ENCODE data around the gene SCN5A. TPM values are rescaled to one million over a fixed set of nuclear protein-coding genes. Genes with fewer than 3 reads are reported as not detected.

The SCN5A gene
- total RNA-seq, 2 donors from 2014 or later: 115 to 191 TPM

DNA sequence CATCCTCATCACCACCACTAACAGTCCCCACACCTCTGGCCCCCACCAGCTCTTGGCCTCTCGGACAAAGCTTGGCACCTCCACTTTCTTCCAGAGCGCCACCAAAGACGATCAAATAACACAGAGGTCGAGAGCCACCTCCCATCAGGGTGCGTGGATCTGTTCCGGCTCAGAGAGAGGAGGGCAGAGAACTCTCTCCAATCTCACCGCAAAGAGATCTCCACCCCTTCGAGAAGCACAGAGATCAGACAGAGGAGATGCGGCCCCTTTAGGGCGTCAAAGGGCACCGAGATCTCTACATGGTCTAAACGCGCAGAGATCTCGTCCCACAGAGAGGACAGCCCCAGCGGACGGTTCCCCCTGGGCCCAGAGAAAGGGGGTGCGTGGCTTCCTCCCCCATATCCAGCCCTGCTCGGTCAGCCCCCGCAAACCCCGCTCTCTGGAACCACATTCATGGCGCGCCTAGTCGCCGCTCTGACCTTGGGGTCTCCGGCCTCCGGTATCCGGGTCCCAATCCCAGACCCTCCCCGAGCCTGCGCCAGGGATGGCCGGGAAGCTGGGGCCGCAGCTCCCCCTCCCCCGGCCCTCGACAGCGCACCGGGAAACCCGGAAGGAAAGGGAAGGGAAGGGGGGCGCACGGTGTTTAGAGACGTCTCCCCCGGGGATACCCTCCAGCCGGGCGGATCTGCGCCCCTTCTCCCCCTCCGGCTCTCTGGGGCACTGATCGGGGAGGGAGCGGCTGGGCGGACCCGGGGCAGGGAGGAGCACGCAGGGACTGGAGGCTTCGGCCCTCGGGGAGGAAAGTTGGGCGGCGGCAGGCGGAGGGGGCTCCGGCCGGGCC is 608 bp downstream of the SCN5A start:
- DNase-seq (no peak), ATAC-seq (peak; percentile 2 to 14)
- intact Hi-C loops (cut with DNase I): loop anchor here (1.0 to 5.0 kb wide), 3 partner anchors 34 to 127 kb away; no protein-coding TSS in a partner anchor

DNA sequence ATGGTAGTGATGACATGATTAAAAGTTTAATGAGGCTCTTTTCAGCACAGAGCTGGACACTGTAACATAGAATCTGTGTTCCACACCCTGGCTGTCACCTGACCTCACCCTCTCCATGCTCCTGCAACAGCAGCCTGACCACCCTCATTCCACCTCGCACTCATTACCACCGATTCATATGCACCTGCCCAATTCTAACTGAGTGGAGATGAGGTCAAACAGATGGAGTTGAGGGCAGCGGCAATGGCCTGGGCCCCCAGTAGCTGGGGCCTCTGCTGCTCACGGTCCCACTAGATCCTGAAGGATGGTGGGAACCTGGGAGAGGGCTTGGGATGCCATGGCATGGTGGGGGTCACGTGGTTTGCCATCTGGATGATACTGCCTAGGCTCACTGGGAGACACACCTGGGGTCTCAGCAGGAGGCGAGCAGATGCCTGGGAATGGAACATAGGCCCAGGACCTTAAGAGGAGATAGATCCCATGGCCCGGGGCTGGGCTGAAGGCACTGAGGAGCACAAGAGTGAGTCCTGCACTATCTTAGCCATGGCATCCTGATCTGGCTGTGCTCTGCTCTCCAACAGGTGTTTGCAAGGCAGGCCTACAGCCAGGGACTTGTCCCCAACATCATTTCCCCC is 1.3 kb downstream of the SCN5A start:
- no peak for DNase-seq
- no peak for ATAC-seq
- intact Hi-C loops (cut with DNase I): loop anchor here (1.0 to 5.0 kb wide), 3 partner anchors 33 to 126 kb away; no protein-coding TSS in a partner anchor

DNA sequence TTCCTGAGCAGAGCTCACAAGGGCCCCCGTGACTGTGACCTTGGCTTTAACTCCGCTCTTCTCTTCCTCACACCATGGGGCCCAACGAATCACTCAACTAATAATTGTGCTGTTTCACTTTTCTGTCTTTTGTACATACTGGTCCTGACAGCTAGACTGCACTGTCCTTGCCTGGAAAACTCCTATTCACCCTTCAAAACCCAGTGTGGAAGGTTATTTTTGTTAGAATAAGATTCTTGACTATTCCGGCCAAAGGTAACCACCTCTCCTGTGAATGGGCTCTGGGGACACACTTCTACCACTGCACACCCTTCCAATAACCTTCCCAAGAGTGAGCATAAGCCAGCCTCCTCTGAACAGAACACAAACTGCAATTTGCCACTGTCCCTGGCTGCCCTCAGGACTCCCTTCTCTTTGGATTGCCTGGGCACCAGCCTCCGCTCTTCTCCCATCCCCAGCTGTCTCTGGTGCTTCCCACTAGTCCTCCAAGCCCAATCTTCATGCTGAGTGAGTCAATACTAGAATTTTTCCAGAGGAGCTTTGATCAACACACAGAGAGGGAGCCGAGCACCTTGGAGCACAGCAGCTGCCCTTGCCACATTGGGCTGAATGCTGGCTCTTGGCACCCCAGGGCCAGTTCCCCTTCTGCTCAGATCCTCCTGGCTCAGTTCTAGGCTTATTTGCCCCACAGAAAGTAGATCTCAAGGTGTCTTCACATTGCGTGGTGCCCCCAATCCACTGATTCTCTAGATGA is 2.1 kb downstream of the SCN5A start:
- DNase-seq (no peak), ATAC-seq (no peak)
- intact Hi-C loops (cut with DNase I): loop anchor here (5.0 kb wide), 2 partner anchors 65 to 125 kb away; no protein-coding TSS in a partner anchor

DNA sequence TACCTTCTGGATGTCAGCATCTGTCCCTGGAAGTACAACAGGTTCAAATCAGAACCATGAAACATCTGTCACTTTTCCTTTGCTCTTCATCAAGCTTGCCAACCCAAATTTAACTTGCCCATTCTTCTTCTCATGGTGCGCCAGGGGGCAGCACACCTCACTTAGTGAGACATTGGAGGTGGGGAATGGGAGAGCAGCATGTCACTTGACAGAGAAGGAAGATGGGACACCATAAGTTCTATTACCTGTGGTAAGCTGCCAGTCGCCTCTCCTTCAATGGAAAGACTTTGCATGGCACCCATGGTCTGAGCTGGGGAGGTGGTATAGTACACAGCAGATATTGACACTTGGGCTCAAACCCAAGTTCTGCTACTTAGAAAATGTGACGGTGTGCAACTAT is 2.9 kb downstream of the SCN5A start:
- ATAC-seq (no peak), DNase-seq (no peak)
- intact Hi-C loops (cut with DNase I): loop anchor here (5.0 kb wide), 2 partner anchors 64 to 124 kb away; no protein-coding TSS in a partner anchor

DNA sequence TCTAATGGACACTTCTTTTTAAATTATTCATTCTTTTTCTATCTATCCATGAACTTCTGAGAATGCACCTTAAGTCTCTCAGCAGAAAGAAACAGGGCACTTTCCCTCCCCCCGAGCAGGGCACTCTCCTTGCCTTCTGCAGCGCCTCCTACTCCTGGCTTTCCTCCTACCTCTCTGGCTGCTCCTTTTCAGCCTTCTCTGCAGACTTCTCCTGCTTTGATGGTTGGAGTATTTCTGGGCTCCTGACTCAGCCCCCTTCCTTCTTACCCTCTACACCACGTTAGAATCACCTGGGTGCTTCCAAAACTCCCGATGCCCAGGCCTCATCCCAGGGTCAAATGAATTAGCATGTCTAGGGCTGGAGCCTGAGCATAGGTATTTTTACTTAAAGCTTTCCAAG is 3.4 kb downstream of the SCN5A start:
- no peak for ATAC-seq
- DNase-seq: no peak
- intact Hi-C loops (cut with DNase I): loop anchor here (5.0 kb wide), 2 partner anchors 64 to 124 kb away; no protein-coding TSS in a partner anchor

DNA sequence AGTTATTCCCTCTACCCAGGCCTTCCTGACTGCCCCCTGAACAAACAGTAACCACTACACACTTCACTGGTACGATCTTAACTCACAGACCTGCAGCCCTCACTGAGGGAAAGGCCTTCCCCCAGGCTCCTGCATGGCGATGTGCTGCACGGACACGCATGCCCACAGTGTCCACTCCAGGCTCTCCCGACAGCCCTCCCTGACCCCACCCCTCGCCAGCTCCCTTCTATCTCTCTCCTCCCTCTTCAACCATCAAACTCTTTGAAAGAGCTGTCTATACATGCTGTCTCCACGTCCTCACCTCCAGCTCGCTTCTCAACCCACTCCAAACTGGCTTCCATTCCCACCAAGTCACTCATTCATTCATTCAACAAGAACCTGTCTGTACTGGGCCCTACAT is 3.9 kb downstream of the SCN5A start:
- intact Hi-C loops (cut with DNase I): loop anchor here (5.0 kb wide), 2 partner anchors 63 to 123 kb away; no protein-coding TSS in a partner anchor
- ATAC-seq (peak; percentile 17 to 27), DNase-seq (no peak)

DNA sequence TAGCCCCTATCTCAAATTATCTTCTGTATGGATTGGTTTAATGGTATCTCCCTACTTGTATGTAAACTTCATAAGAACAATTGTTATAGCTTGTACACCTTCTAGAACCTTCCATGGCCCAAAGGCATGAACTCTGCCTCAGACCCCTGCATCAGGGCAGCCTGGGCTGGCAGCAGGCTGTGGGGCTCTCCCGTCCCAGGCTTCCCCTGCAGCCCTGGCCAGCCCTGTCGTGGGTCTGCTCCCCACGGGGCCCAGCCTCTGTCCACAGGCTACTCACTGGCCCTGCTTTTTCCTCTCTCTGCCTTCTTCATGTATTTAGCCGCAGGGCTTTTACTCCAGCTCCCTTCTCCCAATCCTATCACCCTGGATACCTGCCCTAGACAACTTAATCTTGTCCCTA is 4.4 kb downstream of the SCN5A start:
- DNase-seq (no peak), ATAC-seq (no peak)
- intact Hi-C loops (cut with DNase I): loop anchor here (5.0 kb wide), 2 partner anchors 63 to 123 kb away; no protein-coding TSS in a partner anchor

DNA sequence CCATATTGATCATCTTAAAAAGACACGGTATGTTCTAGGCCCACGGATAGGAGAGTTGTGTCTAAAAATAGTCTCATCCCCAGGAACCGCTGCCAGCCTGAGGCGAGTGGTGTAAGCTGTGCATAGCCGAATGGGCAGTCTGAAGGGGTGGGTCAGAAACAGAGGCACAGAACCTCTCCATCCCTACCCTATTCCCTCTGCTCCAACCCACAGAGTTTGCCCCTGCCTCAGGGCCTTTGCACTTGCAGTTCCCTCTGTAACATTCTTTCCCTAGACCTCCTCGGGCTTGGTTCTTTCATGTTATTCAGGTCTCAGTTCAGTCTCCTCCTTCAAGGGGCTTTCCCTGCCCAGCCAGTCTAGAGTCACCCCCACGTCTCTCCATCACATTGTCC is 4.8 kb downstream of the SCN5A start:
- intact Hi-C loops (cut with DNase I): loop anchor here (5.0 kb wide), 2 partner anchors 62 to 122 kb away; no protein-coding TSS in a partner anchor
- DNase-seq: no peak
- peak; percentile 36 to 49 for ATAC-seq

DNA sequence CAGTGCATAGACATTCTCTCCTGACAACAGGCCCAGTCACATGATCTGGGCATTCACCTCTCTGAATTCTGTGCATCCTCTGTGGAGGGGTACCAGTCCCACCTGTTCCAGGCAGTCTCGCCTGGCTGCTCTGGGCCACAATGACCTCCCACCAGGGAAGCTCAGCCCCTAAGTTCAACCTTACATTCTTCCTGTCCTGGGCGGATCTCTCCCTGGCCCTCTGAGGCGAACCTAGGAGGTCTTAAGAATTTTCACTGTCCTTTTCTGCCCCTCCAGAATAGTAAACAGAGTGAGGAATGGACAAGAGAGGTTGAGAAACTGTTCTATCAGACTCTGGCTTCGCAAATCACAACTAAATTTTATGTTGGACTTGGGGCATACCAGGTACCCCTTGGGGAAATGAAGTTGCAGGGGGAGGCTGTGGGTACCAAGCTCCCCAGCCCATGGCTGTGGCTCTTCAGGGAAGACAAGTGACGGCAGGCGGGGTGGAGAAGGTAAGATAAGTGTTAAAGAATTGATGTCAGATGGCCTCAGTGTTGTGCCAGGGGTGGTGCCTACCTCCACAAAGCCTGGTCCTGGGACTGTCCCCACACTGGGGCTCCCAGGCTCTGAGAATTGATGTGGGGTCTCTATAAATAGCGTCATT is 5.3 kb downstream of the SCN5A start:
- intact Hi-C loops (cut with DNase I): no loop called here
- ATAC-seq (peak in 1 of 2 donors; percentile 3), DNase-seq (no peak)

DNA sequence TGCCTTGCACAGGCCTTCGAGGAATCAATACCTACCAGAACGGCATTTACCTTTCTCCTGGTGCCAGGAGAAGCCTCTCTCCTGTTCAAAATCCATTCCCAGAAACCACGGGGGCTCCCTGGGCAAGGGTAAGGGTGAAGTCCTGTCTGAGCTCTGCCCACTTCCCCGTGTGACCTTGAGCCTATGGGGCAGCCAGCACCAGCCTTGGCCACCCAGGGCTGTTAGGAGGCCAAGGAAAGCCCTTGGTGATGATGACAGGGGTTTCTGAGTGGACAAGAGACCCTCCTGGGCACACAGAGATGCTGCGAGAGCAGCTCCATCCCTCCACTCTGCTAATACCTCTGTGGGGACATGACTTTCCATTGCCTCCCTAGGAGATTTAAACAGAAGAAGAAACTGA is 5.9 kb downstream of the SCN5A start:
- intact Hi-C loops (cut with DNase I): no loop called here

DNA sequence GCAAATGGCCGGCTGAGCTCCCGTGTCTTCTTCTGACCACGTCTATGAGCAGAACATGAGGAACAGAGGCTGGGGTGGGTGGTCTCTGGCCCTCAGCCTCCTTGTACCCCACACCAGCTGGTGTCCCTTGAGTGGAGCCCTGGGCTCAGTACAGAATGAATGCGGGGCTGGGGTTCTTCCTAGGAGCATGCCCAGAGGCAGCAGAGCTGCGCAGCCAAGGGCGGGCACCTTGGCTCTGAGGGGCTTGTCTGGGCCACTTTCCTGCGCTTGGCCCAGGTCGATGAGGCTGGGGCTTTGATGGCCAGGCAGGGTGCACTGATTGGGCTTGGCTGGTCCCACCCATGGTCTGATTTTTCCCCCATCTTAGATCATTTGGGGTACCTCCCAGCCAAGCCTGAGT is 6.4 kb downstream of the SCN5A start:
- intact Hi-C loops (cut with DNase I): no loop called here
- DNase-seq (no peak), ATAC-seq (no peak)

More for the DNA sequence above, 5.9 kb downstream of the SCN5A start:
- DNase-seq (no peak), ATAC-seq (no peak)

DNA sequence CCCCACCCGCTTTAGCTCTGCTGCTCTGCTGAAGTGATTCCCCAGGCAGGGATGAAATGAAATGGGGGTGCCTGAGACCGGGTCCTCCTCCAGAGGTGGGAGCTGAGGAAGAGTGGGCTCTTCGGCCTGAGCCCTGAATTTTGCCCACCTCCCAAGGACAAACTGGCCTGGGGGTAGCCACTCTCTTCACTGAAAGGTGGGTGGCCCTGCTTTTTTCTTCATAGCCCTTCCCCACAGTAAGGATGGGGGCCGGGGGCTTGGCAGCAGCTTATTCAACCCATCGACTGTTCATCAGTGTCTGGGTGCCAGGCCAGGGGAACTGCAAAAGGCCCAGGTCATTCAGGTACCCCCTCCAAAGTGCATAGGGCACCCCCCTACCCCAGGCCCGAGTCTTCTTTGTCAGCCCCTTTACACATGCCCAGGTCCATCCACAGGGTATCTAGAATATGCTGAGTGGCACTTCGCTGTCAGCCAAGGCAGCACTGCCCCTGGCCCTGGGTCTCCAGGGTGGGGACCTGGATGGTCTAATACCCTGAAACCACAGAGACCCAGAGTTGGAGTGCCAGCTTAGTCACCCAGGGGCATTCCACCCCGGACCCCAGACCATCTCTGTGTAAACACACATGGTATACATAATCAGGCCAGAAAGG is 7.9 kb downstream of the SCN5A start:
- intact Hi-C loops (cut with DNase I): no loop called here
- ATAC-seq (no peak), DNase-seq (no peak)

DNA sequence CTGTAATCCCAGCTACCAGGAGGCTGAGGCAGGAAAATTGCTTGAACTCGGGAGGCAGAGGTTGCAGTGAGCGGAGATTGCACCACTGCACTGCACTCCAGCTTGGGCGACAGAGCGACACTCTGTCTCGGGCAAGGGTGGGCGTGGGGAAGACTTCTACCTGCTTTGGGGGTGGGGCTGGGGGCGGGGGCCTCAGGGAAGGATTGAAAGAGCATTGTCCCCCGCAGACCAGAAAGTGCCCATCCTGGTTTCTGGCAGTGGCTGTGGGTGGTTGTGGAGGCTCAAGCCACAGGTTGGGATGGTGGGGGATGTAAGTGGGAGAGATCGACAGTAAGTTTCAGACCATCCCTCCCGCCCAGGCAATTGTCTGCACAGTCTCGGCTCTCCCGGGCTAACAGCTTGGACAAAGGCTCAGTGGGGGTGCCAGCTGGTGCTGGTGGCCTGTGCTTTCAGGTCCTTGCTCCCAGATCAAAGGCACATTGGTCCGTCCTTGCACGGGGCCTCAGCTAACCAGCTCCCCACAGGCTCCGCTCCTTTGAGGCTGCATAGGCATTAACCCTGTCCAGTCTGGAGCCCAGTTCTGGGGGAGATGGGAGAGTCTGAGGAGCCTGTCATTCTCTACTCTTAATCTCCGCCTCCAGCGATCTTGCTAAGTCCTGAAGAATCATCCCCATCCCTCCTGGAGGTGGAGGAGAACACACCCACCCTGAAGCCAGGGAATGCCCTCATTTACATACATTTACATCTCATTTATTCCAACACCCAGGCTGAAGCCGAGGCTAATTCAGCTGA is 8.6 kb downstream of the SCN5A start:
- DNase-seq: no peak

DNA sequence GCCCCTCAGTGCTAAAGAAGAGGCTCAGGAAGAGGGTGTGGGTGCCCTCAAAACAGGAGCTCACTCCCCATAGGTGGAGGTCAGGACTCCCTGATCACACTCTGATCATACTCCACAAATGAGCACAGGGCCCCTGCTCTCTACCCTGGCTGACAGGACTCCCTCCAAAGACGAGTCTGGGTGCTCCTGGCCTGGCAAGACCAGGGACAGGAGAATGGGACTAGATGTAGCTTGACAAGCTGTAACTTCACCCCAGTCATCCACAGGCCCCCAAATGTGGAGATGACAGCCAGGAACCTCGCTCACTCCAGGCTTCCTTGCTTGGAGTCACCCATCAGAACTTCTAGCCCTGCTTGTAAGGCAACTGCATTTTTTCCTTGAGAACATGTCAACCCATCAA is 11.1 kb downstream of the SCN5A start:
- DNase-seq (no peak), ATAC-seq (no peak)
- intact Hi-C loops (cut with DNase I): no loop called here

More for the DNA sequence above, 8.6 kb downstream of the SCN5A start:
- no peak for ATAC-seq
- intact Hi-C loops (cut with DNase I): no loop called here

DNA sequence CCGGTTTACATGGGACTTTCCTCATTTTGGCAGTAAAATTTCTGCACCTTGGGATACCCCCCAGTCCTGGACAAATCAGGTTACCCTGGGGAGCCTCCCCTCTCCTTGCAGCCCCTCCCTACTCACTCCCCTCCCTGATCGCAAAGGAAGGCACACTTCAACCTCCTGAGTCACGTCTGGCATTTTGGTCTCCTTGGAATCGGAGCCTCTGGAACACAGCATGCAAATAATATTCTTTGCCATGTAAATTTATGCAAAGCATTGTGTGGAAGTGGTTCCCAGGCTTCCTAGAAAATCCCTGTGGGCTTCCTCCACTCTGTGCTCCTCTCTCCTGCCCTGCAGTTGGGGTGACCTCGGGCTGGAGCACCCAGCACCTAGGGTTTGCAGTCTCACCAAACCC is 11.6 kb downstream of the SCN5A start:
- DNase-seq: no peak
- peak in 1 of 2 donors; percentile 8 for ATAC-seq
- intact Hi-C loops (cut with DNase I): no loop called here

DNA sequence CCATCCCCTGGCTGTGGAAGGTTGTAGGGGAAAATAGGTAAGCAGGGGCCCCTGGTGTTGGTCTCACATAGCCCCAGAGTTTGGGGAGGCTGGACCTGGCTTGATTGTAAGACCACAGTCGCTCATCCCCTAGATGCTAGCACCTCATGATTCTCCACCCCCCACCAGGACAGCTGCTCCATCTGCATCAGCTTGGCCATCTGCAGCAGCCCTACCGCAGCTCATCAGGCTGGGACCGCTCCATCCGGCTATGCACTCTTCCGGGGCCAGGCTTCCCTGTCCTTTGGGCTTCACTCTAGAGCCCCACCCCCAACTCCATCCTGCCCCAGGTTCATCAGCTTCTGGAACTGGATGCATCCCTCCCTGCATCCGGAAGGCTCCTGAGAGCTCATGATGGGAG is 12.6 kb downstream of the SCN5A start:
- DNase-seq: no peak
- intact Hi-C loops (cut with DNase I): no loop called here
- no peak for ATAC-seq

DNA sequence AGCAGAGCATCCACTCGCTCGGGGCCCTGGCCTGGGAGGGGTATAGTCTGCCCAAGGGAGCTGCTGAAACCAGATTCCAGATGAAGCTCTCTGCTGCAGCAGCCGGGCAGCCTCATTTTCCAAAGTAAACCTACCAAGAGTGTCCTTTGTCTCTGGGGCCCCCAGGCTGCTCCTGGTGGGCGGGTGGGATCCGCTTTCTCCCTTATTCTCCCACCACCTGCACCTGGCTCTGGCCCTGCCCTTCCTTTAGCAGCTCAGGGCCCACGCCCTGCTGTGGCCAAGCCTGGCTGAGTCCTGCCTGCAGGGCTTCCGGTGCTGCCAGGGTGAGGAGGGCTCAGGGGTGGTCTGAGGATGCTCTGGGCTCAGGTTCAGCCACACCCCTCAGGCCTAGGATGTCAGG is 13.0 kb downstream of the SCN5A start:
- DNase-seq (no peak), ATAC-seq (no peak)
- intact Hi-C loops (cut with DNase I): no loop called here

DNA sequence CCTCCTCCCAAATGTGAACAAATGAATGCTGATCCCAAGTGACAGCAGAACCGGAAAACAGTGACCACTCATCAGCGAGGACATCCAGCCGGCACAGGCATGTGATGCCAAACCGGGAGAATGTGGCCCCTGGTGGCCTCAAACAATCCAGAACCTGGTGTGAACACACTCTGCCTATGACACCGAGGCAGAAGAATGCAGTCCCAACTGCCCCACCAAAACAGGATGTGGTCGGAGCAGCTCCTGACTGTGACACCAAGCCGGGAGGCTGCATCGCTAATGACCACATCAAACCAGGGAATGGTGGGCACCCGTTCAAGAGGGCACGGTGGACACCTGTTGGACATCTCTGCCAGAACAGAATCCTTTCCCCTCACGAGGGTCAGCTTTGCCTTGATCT is 15.4 kb downstream of the SCN5A start:
- DNase-seq: no peak
- peak; percentile 57 to 78 for ATAC-seq
- intact Hi-C loops (cut with DNase I): no loop called here

Measured in left cardiac atrium (tissue), 4 donors.